Trophoblast cell (in vitro differentiated cells and primary cell): Measurements from ENCODE around the gene TANK.
A peak's percentile ranks its signal among the peaks of the same experiment; 100 is the strongest.

ENCODE experiments used
- DNase-seq, 2 donors: peaks; one replicate each; pipeline ENCODE4 v3.0.0-alpha.2; 2016
- H2AFZ ChIP-seq: 2 replicates; pipeline ENCODE4 v1.6.1; 2013; ENCODE audit warnings: low read length, moderate library complexity, mild to moderate bottlenecking; ENCODE audit not compliant: insufficient read depth, poor library complexity
- H2AK5ac ChIP-seq: 2 replicates; pipeline ENCODE4 v1.6.1; 2013; ENCODE audit warnings: mild to moderate bottlenecking, low read length
- H2BK120ac ChIP-seq: 2 replicates; pipeline ENCODE4 v1.6.1; 2013; ENCODE audit warnings: low read length, mild to moderate bottlenecking, moderate library complexity; ENCODE audit not compliant: insufficient read depth, poor library complexity
- H2BK12ac ChIP-seq: 2 replicates; pipeline ENCODE4 v1.6.1; 2013; ENCODE audit warnings: mild to moderate bottlenecking, low read length, moderate library complexity
- H2BK5ac ChIP-seq: 2 replicates; pipeline ENCODE4 v1.6.1; 2013; ENCODE audit warnings: low read length, low read depth, moderate library complexity, mild to moderate bottlenecking; ENCODE audit not compliant: poor library complexity
- H3K14ac ChIP-seq: 2 replicates; pipeline ENCODE4 v1.6.1; 2013; ENCODE audit warnings: mild to moderate bottlenecking, low read length
- H3K18ac ChIP-seq: 2 replicates; pipeline ENCODE4 v1.6.1; 2013; ENCODE audit warnings: mild to moderate bottlenecking, low read length
- H3K23ac ChIP-seq: 2 replicates; pipeline ENCODE4 v1.6.1; 2013; ENCODE audit warnings: low read length
- H3K27ac ChIP-seq: 2 replicates; pipeline ENCODE4 v1.5.1; 2013; ENCODE audit warnings: low read depth, mild to moderate bottlenecking, inconsistent platforms, low read length, moderate library complexity
- H3K27me3 ChIP-seq: 2 replicates; pipeline ENCODE4 v1.6.1; 2013; ENCODE audit warnings: inconsistent platforms, mild to moderate bottlenecking, low read length, moderate library complexity; ENCODE audit not compliant: insufficient read depth
- H3K36me3 ChIP-seq, 2 experiments: 1 replicate in 1 of 2; 2 replicates in 1 of 2; pipeline ENCODE4 v1.6.1; 2013; ENCODE audit warnings: low read length in 2 of 2, mild to moderate bottlenecking in 2 of 2, moderate library complexity in 1 of 2; ENCODE audit not compliant: insufficient read depth in 2 of 2, control insufficient read depth in 1 of 2
- H3K4ac ChIP-seq: 2 replicates; pipeline ENCODE4 v1.6.1; 2013; ENCODE audit warnings: low read depth, mild to moderate bottlenecking, low read length, moderate library complexity
- H3K4me1 ChIP-seq, 2 experiments: 1 replicate in 1 of 2; 2 replicates in 1 of 2; pipeline ENCODE4 v1.6.1; 2013; ENCODE audit warnings: low read length in 2 of 2, mild to moderate bottlenecking in 2 of 2, moderate library complexity in 1 of 2; ENCODE audit not compliant: insufficient read depth in 2 of 2, control insufficient read depth in 1 of 2
- H3K4me2 ChIP-seq: 2 replicates; pipeline ENCODE4 v1.6.1; 2013; ENCODE audit warnings: inconsistent platforms, mild to moderate bottlenecking, low read length, moderate library complexity
- H3K4me3 ChIP-seq: 2 replicates; pipeline ENCODE4 v1.5.1; 2013; ENCODE audit warnings: mild to moderate bottlenecking, low read depth, low read length, inconsistent platforms
- H3K79me1 ChIP-seq: one replicate; pipeline ENCODE4 v1.6.1; 2013; ENCODE audit warnings: low read length
- H3K79me2 ChIP-seq: 2 replicates; pipeline ENCODE4 v1.6.1; 2013; ENCODE audit warnings: low read length, mild to moderate bottlenecking; ENCODE audit not compliant: control insufficient read depth, insufficient read depth, poor library complexity
- H3K9ac ChIP-seq: 2 replicates; pipeline ENCODE4 v1.6.1; 2013; ENCODE audit warnings: mild to moderate bottlenecking, low read length
- H3K9me3 ChIP-seq: 2 replicates; pipeline ENCODE4 v1.6.1; 2013; ENCODE audit warnings: low read depth, mild to moderate bottlenecking, control low read depth, inconsistent platforms, low read length; ENCODE audit not compliant: insufficient read depth
- H4K12ac ChIP-seq: 2 replicates; pipeline ENCODE4 v1.6.1; 2013; ENCODE audit warnings: low read depth, mild to moderate bottlenecking, low read length, moderate library complexity
- H4K8ac ChIP-seq: 2 replicates; pipeline ENCODE4 v1.6.1; 2013; ENCODE audit warnings: low read depth, mild to moderate bottlenecking, low read length, moderate library complexity
- H4K91ac ChIP-seq: one replicate; pipeline ENCODE4 v1.6.1; 2013; ENCODE audit warnings: low read depth, mild to moderate bottlenecking, low read length, moderate library complexity
- WGBS: extraction: QIAGEN DNeasy Blood & Tissue Kit; methylation state at CpG from one replicate; pipeline ENCODE4 v1.1.7; 2013; ENCODE audit warnings: missing lambda C conversion rate; ENCODE audit not compliant: insufficient read length, insufficient coverage; ENCODE audit errors: extremely low coverage; 5-methylcytosine and 5-hydroxymethylcytosine counted together

TANK gene

GRCh38 chr2:161238265-161238559 lies 78.0 kb downstream of the TANK start:
- Histone ChIP-seq H3K9me3 (no peaks in the 10 kb centered on the region), H2AK5ac (no peak overlapping the region), H3K4me2 (peak overlapping the region; percentile 73), H3K79me2 (peaks cover 2% of the 10 kb centered on the region), H4K91ac (no peak overlapping the region), H2AFZ (no peak overlapping the region), H3K14ac (no peak overlapping the region), H3K9ac (peak overlapping the region; percentile 9), H3K27me3 (no peaks in the 10 kb centered on the region), H3K4ac (no peak overlapping the region), H2BK12ac (no peak overlapping the region), H3K23ac (no peak overlapping the region), H3K27ac (no peak overlapping the region), H4K8ac (no peak overlapping the region), H2BK120ac (no peak overlapping the region), H3K18ac (no peak overlapping the region), H3K4me1 (peaks cover 9% of the 10 kb centered on the region in 2 experiments), H2BK5ac (no peak overlapping the region), H4K12ac (no peak overlapping the region), H3K79me1 (peaks cover 9% of the 10 kb centered on the region), H3K36me3 (no peaks in the 10 kb centered on the region), H3K4me3 (peak overlapping the region; percentile 74)
- no CpG with 5 or more reads among the region's 16 CpGs for WGBS
- no peak for DNase-seq

DNA sequence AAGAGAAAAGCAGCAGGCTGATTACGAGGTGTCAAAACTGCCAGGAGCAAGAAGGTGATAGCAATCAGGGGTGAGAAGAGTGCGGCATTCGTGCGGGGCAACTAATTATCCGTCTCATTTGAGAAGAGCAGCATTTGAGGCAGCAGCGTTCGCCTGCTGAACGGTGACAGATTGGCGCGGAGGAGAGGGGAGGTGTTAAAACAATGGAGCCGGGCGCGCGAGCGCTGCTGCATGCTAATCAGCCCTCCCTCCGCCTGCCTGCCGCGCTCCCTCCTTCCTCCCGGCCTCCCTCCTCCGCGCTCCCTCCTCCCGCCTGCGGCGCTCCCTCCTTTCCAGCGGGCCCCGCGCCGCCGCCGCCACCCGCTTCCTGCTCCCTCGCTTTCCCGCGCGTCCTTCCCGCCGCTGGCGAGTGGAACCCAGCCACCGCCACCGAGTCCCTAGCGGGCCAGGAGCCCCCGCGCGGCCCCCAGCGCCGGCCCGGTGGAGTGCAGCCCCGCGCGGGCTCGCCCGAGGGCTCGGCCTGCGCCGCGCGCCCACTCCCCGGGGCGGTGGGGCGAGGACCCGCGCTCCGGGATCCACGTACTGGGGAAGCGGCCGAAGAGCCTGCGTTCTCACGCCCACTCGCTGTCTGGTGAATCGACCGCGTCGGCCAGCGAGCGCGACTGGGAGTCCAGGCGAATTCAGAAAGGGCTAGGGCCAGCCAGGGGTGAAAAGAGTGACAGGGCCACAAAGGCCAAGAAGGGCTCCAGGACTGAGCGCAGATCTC lies 78.5 kb downstream of the TANK start:
- H3K4me1 ChIP-seq, result peaks cover 9% of the 10 kb centered on the region in 2 experiments
- peak overlapping the region; percentile 1 for H3K27ac ChIP-seq
- H3K4ac ChIP-seq, result peak overlapping the region; percentile 48
- peak overlapping the region; percentile 64 for H3K18ac ChIP-seq
- H4K8ac ChIP-seq, result peak overlapping the region; percentile 87
- peak overlapping the region; percentile 68 for H2AFZ ChIP-seq
- no CpG with 5 or more reads among the region's 78 CpGs for WGBS
- H4K91ac ChIP-seq, result peak overlapping the region; percentile 87
- peaks cover 9% of the 10 kb centered on the region for H3K79me1 ChIP-seq
- no peaks in the 10 kb centered on the region for H3K9me3 ChIP-seq
- peak overlapping the region; percentile 78 for H2BK12ac ChIP-seq
- peak overlapping the region; percentile 74 for H3K4me3 ChIP-seq
- H3K4me2 ChIP-seq, result peak overlapping the region; percentile 73
- peak overlapping the region; percentile 59 for H3K14ac ChIP-seq
- H2BK5ac ChIP-seq, result peak overlapping the region; percentile 69
- peak overlapping the region; percentile 29 for H2BK120ac ChIP-seq
- H3K27me3 ChIP-seq, result no peaks in the 10 kb centered on the region
- H4K12ac ChIP-seq, result peak overlapping the region; percentile 57
- H2AK5ac ChIP-seq, result no peak overlapping the region
- H3K79me2 ChIP-seq, result peaks cover 2% of the 10 kb centered on the region
- peak; percentile 57 to 70 for DNase-seq
- H3K23ac ChIP-seq, result no peak overlapping the region
- no peaks in the 10 kb centered on the region for H3K36me3 ChIP-seq
- H3K9ac ChIP-seq, result peak overlapping the region; percentile 8

GRCh38 chr2:161239326-161240109 lies 79.3 kb downstream of the TANK start:
- Histone ChIP-seq H2BK5ac (no peak overlapping the region), H3K36me3 (no peaks in the 10 kb centered on the region), H3K9ac (no peak overlapping the region), H4K91ac (peak overlapping the region; percentile 87), H2BK120ac (peak overlapping the region; percentile 29), H3K23ac (no peak overlapping the region), H3K4me2 (peak overlapping the region; percentile 73), H2AFZ (peak overlapping the region; percentile 68), H2BK12ac (no peak overlapping the region), H3K27ac (peak overlapping the region; percentile 1), H3K14ac (no peak overlapping the region), H4K12ac (peak overlapping the region; percentile 73), H3K27me3 (no peaks in the 10 kb centered on the region), H4K8ac (peak overlapping the region; percentile 87), H3K4me3 (peak overlapping the region; percentile 74), H3K9me3 (no peaks in the 10 kb centered on the region), H2AK5ac (no peak overlapping the region), H3K4ac (no peak overlapping the region), H3K4me1 (peaks cover 9 to 11% of the 10 kb centered on the region in 2 experiments), H3K79me1 (peaks cover 9% of the 10 kb centered on the region), H3K18ac (no peak overlapping the region), H3K79me2 (peaks cover 2% of the 10 kb centered on the region)
- DNase-seq, result no peak
- 100% methylated on average over 1 of the region's 47 CpGs for WGBS

- peaks cover 9 to 11% of the 10 kb centered on the region in 2 experiments for H3K4me1 ChIP-seq
- no peaks in the 10 kb centered on the region for H3K36me3 ChIP-seq
- no CpG with 5 or more reads among the region's 1 CpG for WGBS
- H2AFZ ChIP-seq, result no peak overlapping the region
- no peaks in the 10 kb centered on the region for H3K9me3 ChIP-seq
- no peak overlapping the region for H3K18ac ChIP-seq
- H2BK12ac ChIP-seq, result no peak overlapping the region
- peaks cover 12% of the 10 kb centered on the region for H3K79me1 ChIP-seq
- no peak overlapping the region for H3K4me3 ChIP-seq
- no peak overlapping the region for H4K8ac ChIP-seq
- no peak overlapping the region for H3K14ac ChIP-seq
- H2AK5ac ChIP-seq, result no peak overlapping the region
- H3K4ac ChIP-seq, result no peak overlapping the region
- H3K27ac ChIP-seq, result no peak overlapping the region
- H3K23ac ChIP-seq, result no peak overlapping the region
- peaks cover 2% of the 10 kb centered on the region for H3K79me2 ChIP-seq
- no peak overlapping the region for H2BK120ac ChIP-seq
- H4K12ac ChIP-seq, result no peak overlapping the region
- DNase-seq, result no peak
- no peak overlapping the region for H3K9ac ChIP-seq
- H3K27me3 ChIP-seq, result no peaks in the 10 kb centered on the region
- H2BK5ac ChIP-seq, result no peak overlapping the region
- no peak overlapping the region for H4K91ac ChIP-seq
- H3K4me2 ChIP-seq, result no peak overlapping the region
Measured at GRCh38 chr2:161241894-161242293, 81.7 kb downstream of the TANK start.
